ENCODE data around the gene CTTN. TPM values are rescaled to one million over a fixed set of nuclear protein-coding genes. Genes with fewer than 3 reads are reported as not detected.

CTTN gene
- total and polyA plus RNA-seq, 8 donors: 69.8 to 390 (median 289) TPM

DNA sequence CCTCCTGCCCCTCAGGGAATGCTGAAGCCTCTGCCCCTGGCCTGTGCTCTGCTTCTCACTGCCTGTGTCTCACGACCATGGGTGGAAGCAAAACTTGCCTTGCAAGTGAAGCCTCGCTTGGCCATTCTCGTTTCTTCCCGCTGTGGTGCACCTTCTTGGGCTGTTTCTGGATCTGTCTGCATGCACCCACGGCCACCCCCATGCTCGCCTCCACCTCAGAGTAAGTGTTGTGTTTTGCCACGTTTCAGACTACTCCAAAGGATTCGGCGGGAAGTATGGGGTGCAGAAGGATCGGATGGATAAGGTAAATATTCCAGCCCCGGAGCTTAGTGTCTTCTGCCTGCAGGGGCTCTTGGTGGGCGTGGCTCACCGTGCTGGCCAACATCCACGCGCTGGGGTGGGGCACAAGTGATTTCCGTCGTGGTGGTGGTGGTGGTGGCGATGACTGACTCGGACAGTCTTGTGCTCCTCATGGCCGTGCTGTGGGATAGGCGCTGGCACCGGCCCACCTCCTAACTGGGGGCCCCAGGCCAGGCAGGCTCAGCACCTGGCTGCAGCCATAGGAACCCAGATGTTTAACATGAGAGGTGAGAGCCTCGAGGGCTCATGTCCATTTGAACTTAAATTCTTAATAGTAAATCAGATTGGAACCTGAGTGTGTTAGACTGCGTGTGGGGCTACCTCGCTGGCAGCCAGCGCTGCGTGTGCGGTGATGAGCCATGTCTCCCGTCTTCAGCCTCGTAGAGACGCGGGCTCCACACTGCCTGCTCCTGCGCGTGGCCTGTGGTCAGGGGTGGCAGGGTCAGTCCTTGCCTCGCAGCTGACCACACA, 24.6 kb downstream of the CTTN start:
- TF ChIP-seq POLR2AphosphoS5 (IDR thresholded peaks at IDR 0.05) (no peak), EP300 (IDR thresholded peaks at IDR 0.05) (no peak), POLR2A (IDR thresholded peaks at IDR 0.05) (no peak)
- TF ChIP-seq, protein P1, sequence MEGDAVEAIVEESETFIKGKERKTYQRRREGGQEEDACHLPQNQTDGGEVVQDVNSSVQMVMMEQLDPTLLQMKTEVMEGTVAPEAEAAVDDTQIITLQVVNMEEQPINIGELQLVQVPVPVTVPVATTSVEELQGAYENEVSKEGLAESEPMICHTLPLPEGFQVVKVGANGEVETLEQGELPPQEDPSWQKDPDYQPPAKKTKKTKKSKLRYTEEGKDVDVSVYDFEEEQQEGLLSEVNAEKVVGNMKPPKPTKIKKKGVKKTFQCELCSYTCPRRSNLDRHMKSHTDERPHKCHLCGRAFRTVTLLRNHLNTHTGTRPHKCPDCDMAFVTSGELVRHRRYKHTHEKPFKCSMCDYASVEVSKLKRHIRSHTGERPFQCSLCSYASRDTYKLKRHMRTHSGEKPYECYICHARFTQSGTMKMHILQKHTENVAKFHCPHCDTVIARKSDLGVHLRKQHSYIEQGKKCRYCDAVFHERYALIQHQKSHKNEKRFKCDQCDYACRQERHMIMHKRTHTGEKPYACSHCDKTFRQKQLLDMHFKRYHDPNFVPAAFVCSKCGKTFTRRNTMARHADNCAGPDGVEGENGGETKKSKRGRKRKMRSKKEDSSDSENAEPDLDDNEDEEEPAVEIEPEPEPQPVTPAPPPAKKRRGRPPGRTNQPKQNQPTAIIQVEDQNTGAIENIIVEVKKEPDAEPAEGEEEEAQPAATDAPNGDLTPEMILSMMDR (IDR thresholded peaks at IDR 0.05): no peak
- H3K36me3 ChIP-seq: peaks cover 84 to 100% (median 100%) of the 10 kb centered on the region in 4 donors
- intact Hi-C loops (cut with DNase I; ENCODE audit: low total_unique reads): no loop called here

DNA sequence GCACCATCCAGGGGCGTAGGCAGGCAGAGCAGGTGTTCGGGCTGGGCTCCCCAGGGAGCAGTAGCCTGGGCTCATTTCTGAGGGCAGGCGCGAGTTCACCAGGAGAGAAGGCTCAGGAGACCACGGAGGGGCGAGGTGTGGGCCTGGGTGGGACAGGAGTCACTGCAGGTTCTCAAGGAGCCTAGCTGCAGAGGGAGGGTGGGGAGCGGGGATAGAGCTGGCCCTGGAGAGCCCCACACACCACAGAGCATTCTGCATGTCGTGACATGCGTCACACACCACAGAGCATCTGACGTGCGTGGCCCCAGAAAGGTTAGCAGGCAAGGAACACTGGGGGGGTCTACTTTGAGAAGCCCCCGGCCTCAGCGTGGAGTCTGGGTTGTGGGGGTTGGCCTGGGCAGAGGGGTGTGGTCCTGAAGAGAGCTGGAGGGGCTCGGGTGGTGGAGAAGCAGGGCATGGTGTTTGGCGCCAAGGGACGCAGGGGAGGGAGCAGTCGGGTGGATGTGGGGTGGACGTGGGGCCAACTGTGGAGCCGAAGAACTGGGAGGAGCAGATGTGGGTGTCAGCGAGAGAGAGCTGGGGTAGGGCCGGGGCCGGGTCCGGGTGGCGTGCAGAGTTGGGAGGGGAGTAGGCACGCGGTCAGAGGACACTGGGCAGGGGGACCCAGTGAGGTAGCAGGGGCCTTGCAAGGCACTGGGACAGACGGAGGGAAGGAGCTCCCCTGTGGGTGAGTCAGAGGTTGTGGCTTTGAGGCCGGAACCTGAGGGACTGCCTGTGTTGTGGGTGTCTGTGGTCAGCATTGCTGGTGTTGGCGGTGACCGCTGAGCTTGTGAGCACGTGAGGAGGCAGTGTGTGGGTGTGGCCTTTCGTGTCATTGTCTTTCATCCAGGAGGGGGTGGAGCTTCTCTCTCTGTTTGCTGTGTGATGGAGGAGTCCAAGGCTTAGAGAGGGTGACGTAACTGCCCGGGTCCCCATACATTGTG, 25.5 kb downstream of the CTTN start:
- Histone ChIP-seq H3K27me3 (no peaks in the 10 kb centered on the region), H3K36me3 (peaks cover 77 to 100% (median 97%) of the 10 kb centered on the region in 4 donors), H3K9me3 (no peaks in the 10 kb centered on the region), H3K4me1 (no peaks in the 10 kb centered on the region), H3K27ac (no peak overlapping the region), H3K4me3 (no peak overlapping the region)
- peak in 1 of 2 donors; percentile 29 for DNase-seq
- 84 to 89% (median 88%) methylated on average over 32 to 34 of the region's 34 CpGs for WGBS, 5 donors
- no peak for TF ChIP-seq EP300 (IDR thresholded peaks at IDR 0.05)
- TF ChIP-seq, protein P1 (IDR thresholded peaks at IDR 0.05): no peak
- TF ChIP-seq POLR2A (IDR thresholded peaks at IDR 0.05): no peak
- no peak for TF ChIP-seq POLR2AphosphoS5 (IDR thresholded peaks at IDR 0.05)
- intact Hi-C loops (cut with DNase I; ENCODE audit: low total_unique reads): no loop called here

More for the DNA sequence above, 24.6 kb downstream of the CTTN start:
- DNase-seq: no peak
- Histone ChIP-seq H3K27me3 (no peaks in the 10 kb centered on the region), H3K9me3 (no peaks in the 10 kb centered on the region), H3K27ac (no peak overlapping the region), H3K4me1 (no peaks in the 10 kb centered on the region), H3K4me3 (no peak overlapping the region)
- WGBS, 5 donors: 89 to 93% (median 89%) methylated on average over 21 to 35 of the region's 35 CpGs

DNA sequence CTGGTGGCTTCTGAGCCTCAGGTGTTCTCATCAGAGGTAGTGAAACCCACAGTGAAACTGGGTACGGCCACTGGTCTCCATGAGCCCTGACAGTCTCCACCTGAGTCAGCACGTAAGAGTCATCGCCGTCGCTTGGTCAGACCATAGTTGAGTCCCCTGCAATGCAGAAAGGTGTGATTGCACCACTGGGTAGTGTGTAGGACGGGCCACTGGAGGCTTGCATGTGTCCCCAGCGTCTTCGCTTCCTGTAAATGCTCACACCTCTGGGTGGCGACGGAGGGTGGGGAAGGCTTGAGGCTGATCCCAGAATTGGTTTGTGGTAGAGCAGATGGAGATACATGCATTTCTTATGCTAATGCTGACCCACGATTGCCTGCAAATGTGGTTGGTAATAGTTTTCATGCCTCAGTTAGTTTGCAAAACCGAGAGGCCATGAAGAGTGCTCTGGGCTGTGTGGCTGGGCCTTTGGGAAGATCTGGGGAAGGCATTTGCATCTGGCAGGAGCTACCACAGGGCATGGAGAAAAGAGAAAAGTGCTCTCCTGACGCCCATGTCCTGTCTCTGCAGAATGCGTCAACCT, 26.5 kb downstream of the CTTN start:
- Histone ChIP-seq H3K36me3 (peaks cover 76 to 100% (median 97%) of the 10 kb centered on the region in 4 donors), H3K27ac (no peak overlapping the region), H3K4me3 (no peak overlapping the region), H3K27me3 (no peaks in the 10 kb centered on the region), H3K9me3 (no peaks in the 10 kb centered on the region), H3K4me1 (no peaks in the 10 kb centered on the region)
- DNase-seq: no peak
- intact Hi-C loops (cut with DNase I; ENCODE audit: low total_unique reads): no loop called here
- 86 to 94% (median 91%) methylated on average over 10 to 14 of the region's 14 CpGs for WGBS, 5 donors
- TF ChIP-seq, protein P1 (IDR thresholded peaks at IDR 0.05): no peak
- TF ChIP-seq POLR2A (IDR thresholded peaks at IDR 0.05) (no peak), EP300 (IDR thresholded peaks at IDR 0.05) (no peak), POLR2AphosphoS5 (IDR thresholded peaks at IDR 0.05) (no peak)

DNA sequence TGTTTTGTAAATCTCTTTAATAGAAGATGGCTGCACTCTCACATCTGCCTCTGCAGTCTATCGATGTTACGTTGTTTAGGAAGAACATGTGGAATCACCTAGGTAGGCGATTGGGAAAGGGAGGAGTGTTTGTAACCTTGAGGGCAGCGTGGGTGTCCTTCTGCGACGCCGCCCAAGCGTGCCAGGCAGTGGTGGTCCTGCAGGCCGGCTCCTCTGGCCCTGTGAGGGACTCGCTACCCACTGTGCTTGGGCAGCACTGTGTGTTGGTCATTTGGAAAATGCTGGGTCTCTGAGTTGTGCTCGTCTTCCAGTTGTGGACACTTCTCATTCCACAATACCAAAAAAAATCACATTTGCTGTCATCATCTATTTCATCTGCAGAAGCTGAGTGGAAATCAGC, 29.1 kb downstream of the CTTN start:
- Histone ChIP-seq H3K36me3 (peaks cover 76 to 100% (median 97%) of the 10 kb centered on the region in 4 donors), H3K27ac (no peak overlapping the region), H3K4me1 (no peaks in the 10 kb centered on the region), H3K4me3 (no peak overlapping the region), H3K9me3 (no peaks in the 10 kb centered on the region), H3K27me3 (no peaks in the 10 kb centered on the region)
- TF ChIP-seq, protein P1 (IDR thresholded peaks at IDR 0.05): no peak
- TF ChIP-seq POLR2AphosphoS5 (IDR thresholded peaks at IDR 0.05): no peak
- TF ChIP-seq EP300 (IDR thresholded peaks at IDR 0.05): no peak
- TF ChIP-seq POLR2A (IDR thresholded peaks at IDR 0.05): no peak
- 87 to 95% (median 93%) methylated on average over 11 of the region's 11 CpGs for WGBS, 5 donors
- no peak for DNase-seq
- intact Hi-C loops (cut with DNase I; ENCODE audit: low total_unique reads): no loop called here
